ENCODE data around the gene FBXO46.

FBXO46 gene

GRCh38 chr19:45692187-45693105, 38.2 kb downstream of the FBXO46 start, which contains the start of gene QPCTL (continued):
- TF ChIP-seq ZNF843 (tag by site-specific recombination; IDR thresholded peaks at IDR 0.05) (no peak), ZNF280D (tag by site-specific recombination; IDR thresholded peaks at IDR 0.05) (no peak), ZNF623 (tag by site-specific recombination; IDR thresholded peaks at IDR 0.05) (no peak; the same call in 1 of the 2 replicates), ZNF366 (tag by site-specific recombination; conservative IDR thresholded peaks at IDR 0.05) (no peak), KLF9 (tag by site-specific recombination; IDR thresholded peaks at IDR 0.05; ENCODE audit: low read depth) (peak; percentile 44), HIC1 (tag by site-specific recombination; IDR thresholded peaks at IDR 0.05) (peak; percentile 91), ZNF335 (tag by site-specific recombination; conservative IDR thresholded peaks at IDR 0.05) (peak; percentile 95), GLIS2 (tag by site-specific recombination; IDR thresholded peaks at IDR 0.05) (peak; percentile 72), ZBTB21 (tag by site-specific recombination; IDR thresholded peaks at IDR 0.05) (peak; percentile 44), SCRT1 (tag by site-specific recombination; IDR thresholded peaks at IDR 0.05; ENCODE audit: borderline replicate concordance) (0 out of 2 replicates have a peak, but pooled peaks have one; percentile 13), ZNF148 (tag by site-specific recombination; IDR thresholded peaks at IDR 0.05; ENCODE audit: borderline replicate concordance) (no peak), ZNF223 (tag by site-specific recombination; IDR thresholded peaks at IDR 0.05) (no peak), ZNF501 (tag by site-specific recombination; IDR thresholded peaks at IDR 0.05) (peak; percentile 37; the same call in 1 of the 2 replicates), KLF1 (tag by site-specific recombination; IDR thresholded peaks at IDR 0.05) (peak; percentile 57), ZIC2 (tag by site-specific recombination; IDR thresholded peaks at IDR 0.05) (peak; percentile 94), ZNF561 (tag by site-specific recombination; IDR thresholded peaks at IDR 0.05; ENCODE audit: borderline replicate concordance) (peak; percentile 59; the same call in 1 of the 2 replicates), ZNF398 (tag by site-specific recombination; IDR thresholded peaks at IDR 0.05) (no peak), ZNF449 (tag by site-specific recombination; IDR thresholded peaks at IDR 0.05) (peak; percentile 60; the same call in 1 of the 2 replicates), ZBTB26 (tag by site-specific recombination; optimal IDR thresholded peaks at IDR 0.05) (peak; percentile 58), SALL2 (tag by site-specific recombination; IDR thresholded peaks at IDR 0.05; ENCODE audit: borderline replicate concordance) (no peak), SP3 (tag by site-specific recombination; IDR thresholded peaks at IDR 0.05) (peak; percentile 91), GLIS1 (tag by site-specific recombination; IDR thresholded peaks at IDR 0.05) (peak; percentile 45), CTCF (tag by site-specific recombination; IDR thresholded peaks at IDR 0.05) (no peak)

All from HEK293 (cell line).